Karpas-422 (cell line): ENCODE results near the gene NOBOX. TPM values are rescaled to one million over a fixed set of nuclear protein-coding genes. Genes with fewer than 3 reads are reported as not detected.
"Not testable (repeated sequence)": the region's sequence is repeated elsewhere in the genome, so short reads cannot be mapped to it uniquely, and the experiment has no call there.

Experiments used
- DNase-seq: peaks from one replicate; pipeline ENCODE4 v3.0.0-alpha.2; 2015
- H2AFZ ChIP-seq: fragments of 200-600 bp; sonication (generic); 2 replicates; pipeline ENCODE4 v1.6.1; 2014; ENCODE audit warnings: antibody characterized with exemption, low read length, mixed read lengths
- H3K27ac ChIP-seq: fragments of 200-600 bp; sonication (generic); 2 replicates; pipeline ENCODE4 v1.5.1; 2014; ENCODE audit warnings: mild to moderate bottlenecking, low read length, moderate library complexity
- H3K27me3 ChIP-seq: fragments of 200-600 bp; sonication (generic); 2 replicates; pipeline ENCODE4 v1.6.1; 2014; ENCODE audit warnings: low read length, mixed read lengths
- H3K36me3 ChIP-seq: fragments of 200-600 bp; sonication (generic); 2 replicates; pipeline ENCODE4 v1.6.1; 2014; ENCODE audit warnings: low read length, mixed read lengths; ENCODE audit not compliant: insufficient read depth
- H3K4me1 ChIP-seq: fragments of 200-600 bp; sonication (generic); 2 replicates; pipeline ENCODE4 v1.6.1; 2014; ENCODE audit warnings: mild to moderate bottlenecking, low read length, mixed read lengths
- H3K4me2 ChIP-seq: fragments of 200-600 bp; sonication (generic); 2 replicates; pipeline ENCODE4 v1.6.1; 2014; ENCODE audit warnings: low read length, low read depth, mild to moderate bottlenecking; ENCODE audit not compliant: poor library complexity, severe bottlenecking
- H3K4me3 ChIP-seq: fragments of 200-600 bp; sonication (generic); 2 replicates; pipeline ENCODE4 v1.5.1; 2014; ENCODE audit warnings: mild to moderate bottlenecking, antibody characterized with exemption, low read length, mixed read lengths
- H3K79me2 ChIP-seq: fragments of 200-600 bp; sonication (generic); 2 replicates; pipeline ENCODE4 v1.6.1; 2014; ENCODE audit warnings: mild to moderate bottlenecking, low read length, mixed read lengths
- H3K9ac ChIP-seq: fragments of 200-600 bp; sonication (generic); 2 replicates; pipeline ENCODE4 v1.6.0; 2014; ENCODE audit warnings: low read length
- H3K9me2 ChIP-seq: fragments of 200-600 bp; sonication (generic), shearing (Covaris generic); replicated peaks from 2 replicates; pipeline ENCODE4 v1.6.0; 2014; ENCODE audit warnings: mild to moderate bottlenecking, low read length, moderate library complexity; ENCODE audit not compliant: insufficient read depth
- H3K9me3 ChIP-seq: fragments of 300-700, 200-600 bp; sonication (generic); 2 replicates; pipeline ENCODE4 v1.6.1; 2014; ENCODE audit warnings: low read length, mixed read lengths
- H4K20me1 ChIP-seq: fragments of 200-600 bp; sonication (generic); 2 replicates; pipeline ENCODE4 v1.6.1; 2014; ENCODE audit warnings: mild to moderate bottlenecking, antibody characterized with exemption, low read length, low read depth; ENCODE audit not compliant: insufficient read depth
- total RNA-seq: library from RNA; depleted of rRNA; stranded (reverse); fragments of >200 nt; shearing (Covaris generic); gene quantifications from 2 replicates; pipeline ENCODE4 v1.2.3, GENCODE V29; 2014; ENCODE audit warnings: low replicate concordance

NOBOX gene
- total RNA-seq, 1 experiment from 2014 or later, result not detected

DNA sequence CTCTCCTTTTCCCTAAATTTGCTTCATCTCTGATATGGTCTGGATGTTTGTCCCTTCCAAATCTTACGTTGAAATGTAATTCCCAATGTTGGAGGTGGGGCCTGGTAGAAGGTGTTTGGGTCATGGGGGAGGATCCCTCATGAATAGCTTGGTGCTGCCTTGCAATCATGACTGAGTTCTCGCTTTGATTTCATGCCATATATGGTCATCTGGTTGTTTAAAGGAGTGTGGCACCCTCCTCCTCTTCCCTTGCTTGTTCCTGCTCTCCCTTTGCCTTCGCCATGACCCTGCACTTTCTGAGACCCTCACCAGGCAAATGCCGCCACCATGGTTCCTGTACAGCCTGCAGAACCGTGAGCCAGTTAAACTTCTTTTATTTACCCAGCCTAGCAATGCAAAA lies 14.5 kb downstream of the NOBOX start:
- no peaks in the 10 kb centered on the region for H3K4me1 ChIP-seq
- no peaks in the 10 kb centered on the region for H4K20me1 ChIP-seq
- H3K36me3 ChIP-seq, result no peaks in the 10 kb centered on the region
- H3K27me3 ChIP-seq, result no peaks in the 10 kb centered on the region
- no peak overlapping the region for H3K9ac ChIP-seq
- no peaks in the 10 kb centered on the region for H3K9me2 ChIP-seq
- no peak overlapping the region for H3K4me2 ChIP-seq
- H3K4me3 ChIP-seq, result no peak overlapping the region
- H3K9me3 ChIP-seq, result no peaks in the 10 kb centered on the region
- H3K79me2 ChIP-seq, result no peaks in the 10 kb centered on the region
- H2AFZ ChIP-seq, result no peak overlapping the region
- no peak for DNase-seq
- no peak overlapping the region for H3K27ac ChIP-seq

DNA sequence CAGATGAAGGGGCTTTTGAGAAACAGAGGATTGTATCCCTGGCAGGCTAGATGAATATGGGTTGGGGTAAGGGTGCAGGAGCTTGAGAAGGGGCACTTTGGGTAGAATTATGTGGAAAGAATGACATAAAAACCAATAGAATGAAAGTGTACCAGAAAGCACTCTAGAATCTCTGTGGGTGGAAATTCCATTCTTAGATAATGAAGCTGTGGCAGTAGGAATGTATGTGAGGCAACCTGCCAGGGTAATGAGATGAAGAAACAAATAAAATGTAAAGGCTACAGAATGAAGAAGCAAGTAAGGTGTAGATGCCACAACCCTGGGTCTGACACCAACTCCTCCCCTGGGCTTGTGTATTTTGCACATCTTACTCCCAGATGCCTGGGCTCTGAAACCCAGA lies 16.8 kb downstream of the NOBOX start:
- no peaks in the 10 kb centered on the region for H3K9me3 ChIP-seq
- no peak overlapping the region for H3K4me3 ChIP-seq
- no peaks in the 10 kb centered on the region for H3K27me3 ChIP-seq
- H3K79me2 ChIP-seq, result no peaks in the 10 kb centered on the region
- H4K20me1 ChIP-seq, result no peaks in the 10 kb centered on the region
- no peak overlapping the region for H3K9ac ChIP-seq
- H2AFZ ChIP-seq, result no peak overlapping the region
- DNase-seq, result no peak
- no peaks in the 10 kb centered on the region for H3K9me2 ChIP-seq
- H3K36me3 ChIP-seq, result no peaks in the 10 kb centered on the region
- no peak overlapping the region for H3K27ac ChIP-seq
- no peaks in the 10 kb centered on the region for H3K4me1 ChIP-seq
- H3K4me2 ChIP-seq, result no peak overlapping the region

DNA sequence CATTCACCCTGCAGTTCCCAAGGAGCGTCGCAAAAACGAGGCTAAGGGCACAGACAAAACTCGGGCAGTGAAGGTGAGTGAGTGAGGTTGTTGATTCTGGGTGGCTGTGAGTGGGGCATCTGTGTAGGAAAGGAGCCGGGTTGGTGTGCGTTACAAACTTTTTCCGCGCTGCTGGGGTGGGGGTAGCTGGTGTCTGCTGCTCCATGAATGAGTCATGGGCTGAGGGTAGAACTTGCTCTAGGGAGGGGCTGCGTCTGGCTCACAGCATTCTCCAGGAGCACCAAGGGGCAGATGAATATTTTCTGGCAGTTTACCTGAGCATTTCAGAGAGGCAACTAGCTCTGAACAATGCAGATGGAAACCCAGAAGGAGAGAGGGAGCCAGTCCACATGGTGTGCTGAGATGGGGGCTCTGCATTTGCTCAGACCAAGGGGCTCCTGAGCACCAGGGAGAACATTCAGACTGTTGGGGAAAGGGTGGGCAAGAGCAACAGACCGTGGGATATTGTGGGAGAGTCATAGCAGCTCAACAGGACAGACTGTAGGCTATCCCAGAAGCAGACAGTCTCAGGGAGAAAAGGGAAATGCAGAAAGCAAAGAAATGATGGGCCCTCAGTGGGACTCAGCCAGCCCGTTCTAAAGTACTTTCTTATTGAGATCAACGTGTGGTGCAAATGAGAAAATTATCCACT lies 18.8 kb downstream of the NOBOX start:
- Histone ChIP-seq H3K4me2 (no peak overlapping the region), H2AFZ (no peak overlapping the region)
- no peak for DNase-seq

DNA sequence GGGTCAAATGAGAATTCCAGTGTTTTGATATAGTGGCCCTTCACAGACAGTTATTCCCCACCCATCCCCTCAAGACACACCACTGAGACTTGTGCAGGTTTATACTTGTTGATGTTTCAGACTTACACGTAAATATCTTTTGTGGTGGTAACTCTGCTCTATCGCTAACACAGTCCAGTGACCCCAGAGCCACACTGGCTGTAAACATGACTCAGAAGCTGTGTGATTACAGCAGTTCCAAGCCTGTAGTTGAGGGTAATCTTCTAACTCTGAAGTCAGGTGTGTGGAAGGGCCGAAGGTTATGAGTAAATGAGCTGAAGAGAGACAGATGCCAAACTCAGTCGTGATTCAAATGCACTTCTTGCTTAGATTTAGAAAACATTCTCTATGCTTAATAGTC lies 19.4 kb downstream of the NOBOX start:
- Histone ChIP-seq H4K20me1 (no peaks in the 10 kb centered on the region), H2AFZ (no peak overlapping the region), H3K27ac (no peak overlapping the region), H3K36me3 (no peaks in the 10 kb centered on the region), H3K4me1 (no peaks in the 10 kb centered on the region), H3K4me3 (no peak overlapping the region), H3K9me3 (no peaks in the 10 kb centered on the region), H3K9me2 (no peaks in the 10 kb centered on the region), H3K4me2 (no peak overlapping the region), H3K9ac (no peak overlapping the region), H3K79me2 (no peaks in the 10 kb centered on the region), H3K27me3 (no peaks in the 10 kb centered on the region)
- no peak for DNase-seq

More for the DNA sequence above, 18.8 kb downstream of the NOBOX start:
- no peak overlapping the region for H3K27ac ChIP-seq
- no peaks in the 10 kb centered on the region for H3K36me3 ChIP-seq
- H4K20me1 ChIP-seq, result no peaks in the 10 kb centered on the region
- no peak overlapping the region for H3K4me3 ChIP-seq
- no peaks in the 10 kb centered on the region for H3K9me3 ChIP-seq
- no peaks in the 10 kb centered on the region for H3K27me3 ChIP-seq
- H3K9me2 ChIP-seq, result no peaks in the 10 kb centered on the region
- no peak overlapping the region for H3K9ac ChIP-seq
- no peaks in the 10 kb centered on the region for H3K79me2 ChIP-seq
- H3K4me1 ChIP-seq, result no peaks in the 10 kb centered on the region

DNA sequence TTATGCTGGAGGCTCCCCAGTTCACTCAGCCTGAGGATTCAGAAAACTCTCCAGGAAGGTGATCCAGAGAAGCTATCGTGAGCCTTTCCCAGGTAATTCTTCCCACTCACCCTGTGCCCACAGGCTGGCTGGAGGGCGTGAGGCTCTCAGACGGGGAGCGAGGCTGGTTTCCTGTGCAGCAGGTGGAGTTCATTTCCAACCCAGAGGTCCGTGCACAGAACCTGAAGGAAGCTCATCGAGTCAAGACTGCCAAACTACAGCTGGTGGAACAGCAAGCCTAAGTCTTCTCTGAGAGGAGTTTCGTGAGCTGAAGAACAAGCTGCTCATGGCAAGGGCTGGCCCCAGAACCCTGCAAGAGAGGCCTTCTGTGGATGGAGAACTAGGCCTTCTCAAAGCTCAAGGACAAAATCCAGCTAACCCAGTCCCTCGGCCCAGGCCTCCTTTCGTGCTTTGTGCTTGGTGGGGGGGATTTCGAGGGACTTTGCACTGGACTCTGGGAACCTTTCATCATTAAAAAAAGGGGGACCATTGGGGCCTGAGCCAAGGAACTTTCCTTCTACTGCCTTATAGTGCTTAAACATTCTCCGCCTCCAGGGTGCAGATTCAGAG lies 23.6 kb downstream of the NOBOX start:
- DNase-seq, result no peak
- H2AFZ ChIP-seq, result no peak overlapping the region
- no peak overlapping the region for H3K4me3 ChIP-seq
- no peak overlapping the region for H3K9ac ChIP-seq
- H3K9me2 ChIP-seq, result no peaks in the 10 kb centered on the region
- no peaks in the 10 kb centered on the region for H3K4me1 ChIP-seq
- H3K27me3 ChIP-seq, result no peaks in the 10 kb centered on the region
- H3K79me2 ChIP-seq, result no peaks in the 10 kb centered on the region
- no peak overlapping the region for H3K4me2 ChIP-seq
- no peaks in the 10 kb centered on the region for H3K9me3 ChIP-seq
- no peak overlapping the region for H3K27ac ChIP-seq
- H3K36me3 ChIP-seq, result no peaks in the 10 kb centered on the region
- no peaks in the 10 kb centered on the region for H4K20me1 ChIP-seq

DNA sequence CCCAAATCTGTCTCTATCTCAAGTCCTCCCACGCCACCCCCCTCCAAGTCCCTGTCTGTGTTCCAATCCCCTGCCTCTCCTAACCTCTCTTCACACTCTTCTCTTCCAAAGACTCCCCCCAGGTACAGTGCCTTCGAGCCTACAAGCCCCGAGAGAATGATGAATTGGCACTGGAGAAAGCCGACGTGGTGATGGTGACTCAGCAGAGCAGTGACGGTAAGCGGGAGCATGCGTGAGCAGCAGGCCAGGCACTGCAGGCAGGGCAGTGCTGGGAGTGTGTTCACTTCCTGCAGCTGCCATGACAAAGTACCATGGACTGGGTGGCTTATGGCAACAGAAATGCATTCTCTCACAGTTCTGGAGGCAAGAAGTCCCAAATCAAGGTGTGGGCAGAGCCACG lies 24.8 kb downstream of the NOBOX start:
- no peak overlapping the region for H3K9ac ChIP-seq
- no peak for DNase-seq
- H3K27me3 ChIP-seq, result no peaks in the 10 kb centered on the region
- H3K79me2 ChIP-seq, result no peaks in the 10 kb centered on the region
- H3K9me3 ChIP-seq, result no peaks in the 10 kb centered on the region
- no peak overlapping the region for H2AFZ ChIP-seq
- H3K9me2 ChIP-seq, result no peaks in the 10 kb centered on the region
- H3K4me1 ChIP-seq, result no peaks in the 10 kb centered on the region
- no peak overlapping the region for H3K4me2 ChIP-seq
- no peak overlapping the region for H3K27ac ChIP-seq
- H3K36me3 ChIP-seq, result no peaks in the 10 kb centered on the region
- H4K20me1 ChIP-seq, result no peaks in the 10 kb centered on the region
- no peak overlapping the region for H3K4me3 ChIP-seq

DNA sequence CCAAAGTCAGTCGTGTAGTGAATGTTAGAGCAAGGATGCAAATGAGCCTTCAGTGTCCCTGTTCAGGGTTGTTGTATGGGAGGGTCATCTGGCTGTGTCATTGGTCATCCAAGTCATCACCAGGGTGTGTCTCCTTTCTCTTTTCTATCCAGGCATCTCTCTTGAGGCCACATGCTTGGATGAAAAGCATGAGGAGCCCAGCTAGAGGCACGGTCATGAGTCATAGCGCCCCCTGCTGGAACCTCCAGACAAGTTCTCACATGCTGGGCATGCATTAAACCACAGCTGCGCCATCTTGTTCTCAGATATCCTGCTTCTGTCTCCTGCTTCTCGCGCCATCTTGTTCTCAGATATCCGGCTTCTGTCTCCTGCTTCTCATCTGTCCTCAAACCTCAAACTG lies 34.3 kb downstream of the NOBOX start:
- H3K9me2 ChIP-seq, H3K4me1 ChIP-seq, H2AFZ ChIP-seq, H3K79me2 ChIP-seq, H3K4me3 ChIP-seq, H3K9ac ChIP-seq, H3K27me3 ChIP-seq, H3K4me2 ChIP-seq, H3K9me3 ChIP-seq, H4K20me1 ChIP-seq, H3K36me3 ChIP-seq, H3K27ac ChIP-seq, DNase-seq: not testable (repeated sequence)

DNA sequence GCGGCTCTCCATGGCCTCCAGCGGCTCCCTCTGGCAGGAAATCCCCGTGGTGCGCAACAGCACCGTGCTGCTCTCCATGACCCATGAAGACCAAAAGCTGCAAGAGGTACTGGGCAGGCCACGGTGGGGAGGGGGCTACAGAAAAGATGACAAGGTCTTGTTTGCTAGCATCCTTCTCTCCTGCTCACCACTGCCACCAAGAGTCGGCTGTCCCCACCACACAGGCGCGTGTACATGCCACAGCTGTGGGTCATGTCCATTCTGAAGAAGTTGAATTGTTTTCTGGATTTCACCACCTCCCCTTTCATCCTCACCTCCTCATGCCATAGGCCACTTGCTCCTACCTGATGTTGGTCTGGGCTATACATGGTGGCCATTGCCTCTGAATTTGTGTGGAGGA lies 36.2 kb downstream of the NOBOX start:
- H3K4me3 ChIP-seq, H4K20me1 ChIP-seq, H3K27me3 ChIP-seq, H3K79me2 ChIP-seq, DNase-seq, H3K27ac ChIP-seq, H2AFZ ChIP-seq, H3K9me3 ChIP-seq, H3K36me3 ChIP-seq, H3K9ac ChIP-seq, H3K4me1 ChIP-seq, H3K9me2 ChIP-seq, H3K4me2 ChIP-seq: not testable (repeated sequence)
